Renal cortex interstitium (tissue), 11 donors: Measurements from ENCODE around the gene RAB30. TPM values are rescaled to one million over a fixed set of nuclear protein-coding genes. Genes with fewer than 3 reads are reported as not detected.

Experiments
- DNase-seq, 11 donors: peaks; one replicate each; pipeline ENCODE4 v3.0.0-alpha.2; 2013; ENCODE audit warnings: low read depth in 9 of 11, low spot score in 4 of 11; ENCODE audit errors: extremely low read depth in 1 of 11
- polyA plus RNA-seq, 3 donors: library from polyadenylated mRNA; unstranded; fragments of 120-200 nt; gene quantifications; one replicate each; pipeline ENCODE4 v1.2.1, GENCODE V29; 2013; ENCODE audit not compliant: insufficient read length in 3 of 3

Gene RAB30
- polyA plus RNA-seq, 3 donors = 7.6 to 7.9 (median 7.7) TPM

DNA sequence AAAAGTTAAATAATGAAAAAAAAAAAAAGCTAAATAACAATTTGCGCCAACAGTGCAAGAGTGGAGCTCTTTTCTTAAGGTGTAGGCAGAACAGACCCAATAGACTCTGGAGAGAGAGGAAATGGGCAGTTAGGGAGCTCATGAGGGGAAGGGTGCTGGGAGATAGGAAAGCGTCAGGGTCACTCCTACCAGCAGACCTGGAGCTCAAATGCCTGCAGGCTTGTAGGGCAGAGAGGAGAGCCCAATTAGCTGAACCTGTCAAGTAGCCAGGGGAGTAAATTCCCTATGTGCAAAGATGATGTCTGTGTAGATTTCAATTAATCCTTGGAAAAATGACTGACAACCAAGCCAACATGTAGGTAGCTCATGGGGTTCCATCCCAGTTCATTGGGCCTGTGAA is 73.0 kb downstream of the RAB30 start:
- no peak for DNase-seq

DNA sequence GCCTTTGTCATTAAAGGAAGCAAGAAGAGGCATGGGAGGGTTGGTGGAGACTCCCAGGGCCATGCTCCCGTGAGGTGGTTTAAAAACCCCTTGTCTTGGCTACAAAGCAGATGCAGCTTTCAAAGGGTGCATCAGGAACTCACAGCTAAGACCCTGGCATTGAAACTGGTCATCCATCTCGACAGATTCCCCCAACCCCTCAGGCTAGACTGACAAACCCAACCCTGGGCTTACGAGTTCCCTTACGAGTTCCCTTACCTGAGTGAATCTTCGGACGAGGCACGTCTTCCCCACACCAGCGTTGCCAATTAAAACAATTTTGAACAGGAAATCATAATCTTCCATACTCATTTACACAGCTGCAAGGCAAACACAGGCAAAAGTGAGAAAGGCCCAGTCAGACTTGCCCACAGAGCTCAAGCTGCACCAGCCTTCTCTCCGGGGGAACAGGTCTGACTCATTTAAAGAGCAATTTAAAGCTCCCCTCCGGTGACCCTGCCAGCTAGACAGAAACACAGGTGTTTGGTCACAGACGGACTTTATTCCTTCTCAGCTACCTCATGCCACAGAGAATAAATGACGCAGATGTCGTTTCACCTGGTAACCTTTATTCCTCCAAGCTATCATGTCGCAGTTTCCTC is 74.6 kb downstream of the RAB30 start:
- DNase-seq = no peak

- no peak for DNase-seq
These were observed 75.8 kb downstream of the RAB30 start for GRCh38 chr11:82995754-82996398.

- no peak for DNase-seq
These were observed 76.5 kb downstream of the RAB30 start for GRCh38 chr11:82995235-82995634.

- DNase-seq = no peak
These were observed 77.0 kb downstream of the RAB30 start for GRCh38 chr11:82994604-82995230.

DNA sequence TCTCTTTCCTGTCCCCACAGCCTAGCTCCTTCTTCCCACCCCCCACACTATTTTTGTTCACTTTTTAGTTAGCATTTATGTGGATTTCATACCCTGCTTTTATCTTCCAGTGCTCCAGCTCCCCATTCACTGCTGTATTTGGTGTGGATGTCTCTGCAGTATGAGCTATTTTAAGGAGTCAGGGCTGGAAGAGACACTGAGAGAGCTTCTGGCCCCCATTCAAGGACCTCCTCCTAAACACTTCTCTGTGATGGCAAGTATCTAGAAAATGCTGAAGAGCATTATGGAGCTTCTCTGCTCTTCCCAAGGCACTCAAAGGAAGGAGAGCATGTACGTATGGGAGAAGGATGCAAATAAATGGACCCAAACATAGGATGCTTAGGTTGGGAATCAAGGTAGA is 79.5 kb downstream of the RAB30 start:
- no peak for DNase-seq

GRCh38 chr11:82989628-82990404 is 81.9 kb downstream of the RAB30 start:
- no peak for DNase-seq

DNA sequence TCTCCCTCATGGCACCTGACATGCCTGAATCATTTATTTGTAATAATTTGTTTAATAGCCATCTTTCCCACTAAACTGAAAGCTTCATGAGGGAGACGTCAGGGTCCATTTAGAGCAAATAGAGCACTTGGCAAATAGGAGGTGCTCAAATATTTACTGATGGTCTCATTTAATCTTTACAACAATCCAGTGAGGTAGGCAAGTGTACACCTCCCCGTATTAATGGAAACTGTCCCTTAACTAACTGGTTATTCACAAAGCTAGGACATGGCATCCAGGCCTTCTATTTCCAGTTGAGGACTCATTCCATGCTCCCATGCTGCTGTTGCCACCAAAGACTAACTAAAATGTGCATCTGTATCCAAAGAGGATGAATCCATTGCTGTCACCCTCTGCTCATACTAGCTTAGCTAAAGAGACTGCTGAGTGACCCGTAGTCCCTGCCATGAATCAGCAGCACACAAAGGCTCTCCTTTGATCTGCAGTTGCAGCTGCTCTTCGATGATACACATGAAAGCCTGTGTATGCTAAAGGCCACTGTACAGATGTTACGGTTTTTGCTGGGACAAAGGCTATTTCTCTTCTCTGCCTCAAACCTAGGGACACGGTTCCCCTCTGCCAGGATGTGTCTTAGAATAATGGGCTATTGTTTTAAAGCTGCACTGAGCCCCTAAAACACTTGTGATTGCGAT is 82.6 kb downstream of the RAB30 start:
- no peak for DNase-seq

GRCh38 chr11:82987997-82988396 is 83.7 kb downstream of the RAB30 start:
- no peak for DNase-seq

DNA sequence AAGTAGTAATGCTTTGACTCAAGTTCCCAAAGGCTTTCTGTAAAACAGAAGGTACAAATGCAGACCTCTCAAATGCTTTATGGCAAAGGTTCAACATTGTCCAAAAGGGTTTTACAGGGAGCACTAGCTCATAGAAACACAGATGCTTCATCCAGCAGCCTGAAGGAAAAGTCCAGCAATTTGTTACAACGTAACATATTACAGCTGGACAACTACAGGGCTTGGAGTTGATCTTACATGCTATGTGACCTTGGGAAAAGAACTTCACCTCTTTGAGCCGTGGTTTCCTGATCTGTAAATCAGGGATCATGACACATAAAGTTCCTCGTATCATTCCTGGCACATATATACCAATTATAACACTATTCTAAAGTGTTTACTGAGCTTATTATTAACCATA is 85.3 kb downstream of the RAB30 start:
- peak in 3 of 11 donors; percentile 19 to 32 (median 20) for DNase-seq

- no peak for DNase-seq
These were observed 89.8 kb downstream of the RAB30 start for GRCh38 chr11:82981852-82982251.

DNA sequence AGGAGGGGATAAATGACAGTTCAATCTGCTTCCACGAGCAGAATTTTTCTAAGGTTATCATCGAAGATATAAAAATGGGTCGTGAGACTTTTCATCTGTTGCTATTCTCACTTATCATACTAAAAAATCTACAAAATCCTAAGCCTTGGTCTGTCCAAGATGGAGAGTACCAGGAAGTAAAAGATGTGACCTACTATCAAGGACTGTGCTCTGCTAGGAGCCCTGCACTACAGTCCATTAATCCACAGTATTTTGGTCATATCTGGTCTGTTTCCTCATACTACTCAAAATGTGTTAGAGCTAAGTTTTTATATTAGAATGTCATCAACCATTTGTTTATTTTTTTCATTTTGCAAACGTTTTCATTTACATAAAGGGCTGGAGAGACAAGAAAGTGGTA is 90.8 kb downstream of the RAB30 start:
- DNase-seq = no peak

- DNase-seq = no peak
These were observed 91.4 kb downstream of the RAB30 start for GRCh38 chr11:82980292-82980691.

DNA sequence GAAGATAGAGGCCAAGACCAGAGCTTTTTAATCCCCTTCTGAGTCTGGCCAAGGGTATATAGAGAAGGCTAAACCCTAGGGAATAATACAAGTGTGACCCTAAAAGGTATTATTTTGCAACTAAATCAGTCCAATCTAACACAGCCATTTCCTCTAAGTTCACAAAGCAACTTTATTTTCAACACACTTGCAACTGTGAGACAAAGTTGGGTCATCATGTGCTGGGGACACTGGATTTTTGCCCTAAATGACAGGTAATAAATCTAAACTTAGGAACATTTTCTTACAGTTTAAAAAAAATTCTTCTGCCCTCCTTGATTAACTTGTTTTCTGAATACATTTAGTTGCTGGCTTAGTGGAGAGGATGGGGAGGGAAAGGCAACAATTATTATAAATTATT is 91.9 kb downstream of the RAB30 start:
- no peak for DNase-seq

DNA sequence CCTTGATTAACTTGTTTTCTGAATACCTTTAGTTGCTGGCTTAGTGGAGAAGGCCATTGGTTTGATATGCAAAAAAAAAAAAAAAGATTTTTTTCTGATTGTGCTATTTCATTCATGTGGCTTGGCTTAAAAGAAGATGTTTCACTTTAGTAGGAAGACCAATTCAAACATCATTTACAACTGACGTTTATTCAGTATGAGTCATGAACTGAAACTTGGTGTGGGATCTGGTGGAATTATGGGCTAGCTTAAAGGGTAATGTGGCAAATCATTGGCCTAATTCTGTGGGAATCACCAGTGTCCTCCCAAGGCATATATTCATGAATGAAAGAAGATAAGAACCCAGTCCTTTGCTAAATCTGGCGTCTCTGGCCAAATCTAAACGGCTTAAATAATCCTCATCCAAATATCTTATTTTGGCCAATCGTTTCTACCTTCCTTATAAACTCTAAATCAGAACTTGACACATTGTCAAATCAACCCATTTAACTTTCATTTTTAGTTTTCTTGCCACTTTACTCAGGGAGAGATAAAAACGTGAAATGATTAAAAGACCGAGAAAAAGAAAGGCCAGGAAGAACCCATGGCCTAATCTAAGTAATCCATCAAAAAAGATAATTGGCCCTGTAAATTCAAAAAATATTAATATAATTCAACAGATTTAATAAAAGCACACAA is 93.1 kb downstream of the RAB30 start:
- DNase-seq = no peak

GRCh38 chr11:82976786-82977185 is 94.9 kb downstream of the RAB30 start:
- no peak for DNase-seq

DNA sequence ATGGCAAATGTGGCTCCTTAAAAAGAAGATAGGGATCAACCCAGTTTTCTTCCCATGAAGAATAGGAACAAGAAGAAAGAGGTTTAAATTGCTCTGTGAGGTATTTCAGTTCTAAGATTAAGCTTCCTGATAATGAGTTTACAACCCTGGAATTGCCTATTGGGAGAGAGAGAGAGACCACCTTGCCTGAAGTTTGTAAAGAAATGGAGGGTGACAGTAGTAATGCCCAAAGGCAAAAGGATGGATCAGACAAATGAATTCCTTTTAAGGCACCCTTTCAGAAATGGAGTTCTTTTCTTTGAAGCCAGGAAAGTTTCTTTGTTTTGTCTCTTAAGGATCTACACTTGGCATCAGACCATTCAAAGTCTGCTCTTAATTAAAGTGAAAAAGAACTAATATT is 95.8 kb downstream of the RAB30 start:
- no peak for DNase-seq

- DNase-seq = no peak
These were observed 96.8 kb downstream of the RAB30 start for GRCh38 chr11:82974851-82975250.

DNA sequence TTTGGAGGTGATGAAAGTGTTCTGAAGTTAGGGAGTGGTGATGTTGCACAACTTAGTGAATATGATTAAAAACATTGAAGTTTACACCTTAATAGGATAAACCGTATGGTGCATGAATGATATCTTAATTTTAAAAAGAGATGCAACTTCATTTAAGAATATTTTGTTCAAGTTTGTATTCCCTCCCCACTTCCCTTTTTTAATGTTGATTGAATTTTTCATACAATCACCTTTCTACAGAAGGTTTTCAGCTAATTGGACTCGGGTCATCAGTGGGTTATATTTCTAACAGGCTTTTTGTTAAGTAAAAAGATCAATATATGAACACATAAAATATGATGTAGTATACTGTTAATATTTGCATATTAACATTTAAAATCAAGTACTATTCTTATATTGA is 97.6 kb downstream of the RAB30 start:
- DNase-seq = no peak
